CD4-positive, alpha-beta memory T cell (primary cell): ENCODE results near the gene CDH13. TPM values are rescaled to one million over a fixed set of nuclear protein-coding genes. Genes with fewer than 3 reads are reported as not detected.

Source experiments
- CTCF ChIA-PET: fragments of 350-600 bp; sonication (Branson Sonifier 250); formaldehyde crosslinking; loops from one replicate; lab custom pipeline; 2021; ENCODE audit warnings: inconsistent platforms; ENCODE audit not compliant: partially characterized antibody; lab: Charles Lee
- POLR2A ChIA-PET: fragments of 350-600 bp; sonication (Branson Sonifier 250); formaldehyde crosslinking; loops from one replicate; lab custom pipeline; 2021; ENCODE audit not compliant: partially characterized antibody; lab: Charles Lee
- DNase-seq, 5 donors: peaks; one replicate each; pipeline versions ENCODE4 v3.0.0 to v3.0.0-alpha.2; 2020 to 2022; ENCODE audit warnings: mixed read lengths in 1 of 5
- H3K27ac ChIP-seq: one replicate; pipeline ENCODE4 v1.7.0; 2013; ENCODE audit warnings: low read depth, low read length
- H3K27me3 ChIP-seq: 2 replicates; pipeline ENCODE4 v1.7.0; 2013; ENCODE audit warnings: mild to moderate bottlenecking, low read length, moderate library complexity; ENCODE audit not compliant: insufficient read depth
- H3K36me3 ChIP-seq: 2 replicates; pipeline ENCODE4 v1.7.0; 2013; ENCODE audit warnings: mild to moderate bottlenecking, low read length, moderate library complexity; ENCODE audit not compliant: insufficient read depth
- H3K4me1 ChIP-seq: 2 replicates; pipeline ENCODE4 v1.7.0; 2013; ENCODE audit warnings: mild to moderate bottlenecking, low read length, moderate library complexity; ENCODE audit not compliant: insufficient read depth
- H3K4me3 ChIP-seq, 2 donors: one replicate each; pipeline ENCODE4 v1.7.0; 2013; ENCODE audit warnings: low read length in 2 of 2, mild to moderate bottlenecking in 1 of 2
- H3K9me3 ChIP-seq, 2 donors: one replicate each; pipeline ENCODE4 v1.7.0; 2013; ENCODE audit warnings: low read length in 2 of 2, control low read depth in 1 of 2; ENCODE audit not compliant: control insufficient read depth in 1 of 2
- H3K27ac Mint-ChIP-seq, 7 donors: one replicate each; pipeline ENCODE4 v1.8.0; 2020 to 2021; ENCODE audit warnings: mixed read lengths in 7 of 7, mild to moderate bottlenecking in 6 of 7, inconsistent platforms in 3 of 7, moderate library complexity in 3 of 7
- H3K27me3 Mint-ChIP-seq, 2 donors: one replicate each; pipeline ENCODE4 v1.8.0; 2020 to 2021; ENCODE audit warnings: mixed read lengths in 2 of 2
- H3K36me3 Mint-ChIP-seq, 2 donors: one replicate each; pipeline ENCODE4 v1.8.0; 2020 to 2021; ENCODE audit warnings: mixed read lengths in 2 of 2, inconsistent platforms in 1 of 2, mild to moderate bottlenecking in 1 of 2
- H3K4me1 Mint-ChIP-seq, 4 donors: one replicate each; pipeline ENCODE4 v1.8.0; 2020 to 2021; ENCODE audit warnings: mixed read lengths in 4 of 4, mild to moderate bottlenecking in 1 of 4
- H3K4me3 Mint-ChIP-seq, 8 donors: one replicate each; pipeline ENCODE4 v1.8.0; 2020 to 2021; ENCODE audit warnings: mixed read lengths in 8 of 8, mild to moderate bottlenecking in 7 of 8, moderate library complexity in 6 of 8, inconsistent platforms in 3 of 8
- H3K9me3 Mint-ChIP-seq, 8 donors: one replicate each; pipeline ENCODE4 v1.8.0; 2020 to 2021; ENCODE audit warnings: mixed read lengths in 8 of 8, mild to moderate bottlenecking in 5 of 8, inconsistent platforms in 3 of 8, moderate library complexity in 1 of 8
- intact Hi-C: fragments of 100-400 bp; cut with micrococcal nuclease; formaldehyde crosslinking; loops from one replicate; pipeline ENCODE4 v1.15.1; 2023
- polyA plus RNA-seq, 2 donors: library from polyadenylated mRNA; unstranded; fragments of 300-500 nt; fragmentation: Illumina TruSeq; gene quantifications; one replicate each; pipeline ENCODE4 v1.2.3, GENCODE V29; 2021
- total RNA-seq, 2 experiments: library from RNA; stranded (reverse); gene quantifications; one replicate each; pipeline ENCODE4 v1.2.3, GENCODE V29; 2021

The CDH13 gene
- total and polyA plus RNA-seq, 4 experiments from 2014 or later: not detected

GRCh38 chr16:83004868-83005652 is 378.3 kb downstream of the CDH13 start:
- Mint-ChIP-seq H3K27me3 (peaks cover 0 to 6% of the 10 kb centered on the region in 2 donors), H3K27ac (no peak overlapping the region), H3K9me3 (peaks cover 0 to 12% (median under 1%) of the 10 kb centered on the region in 8 donors), H3K4me1 (no peaks in the 10 kb centered on the region), H3K4me3 (no peak overlapping the region), H3K36me3 (no peaks in the 10 kb centered on the region)
- no peaks in the 10 kb centered on the region for H3K4me1 ChIP-seq
- ChIA-PET CTCF (interaction anchor here (1.6 kb wide), 1 partner anchor 8 kb away, joined by 6 read pairs; no protein-coding TSS in a partner anchor), POLR2A (no interaction called here)
- intact Hi-C loops: no loop called here
- no peak overlapping the region for H3K4me3 ChIP-seq
- no peak for DNase-seq
- no peaks in the 10 kb centered on the region for H3K9me3 ChIP-seq
- H3K27me3 ChIP-seq: no peaks in the 10 kb centered on the region
- H3K36me3 ChIP-seq: no peaks in the 10 kb centered on the region
- no peak overlapping the region for H3K27ac ChIP-seq

GRCh38 chr16:83005653-83006160 is 378.9 kb downstream of the CDH13 start:
- CTCF ChIA-PET: interaction anchor here (1.6 kb wide), 1 partner anchor 8 kb away, joined by 6 read pairs; no protein-coding TSS in a partner anchor
- peaks cover 0 to 12% (median under 1%) of the 10 kb centered on the region in 8 donors for H3K9me3 Mint-ChIP-seq
- Histone ChIP-seq H3K9me3 (no peaks in the 10 kb centered on the region), H3K27me3 (no peaks in the 10 kb centered on the region), H3K4me3 (no peak overlapping the region), H3K27ac (no peak overlapping the region), H3K4me1 (no peaks in the 10 kb centered on the region), H3K36me3 (no peaks in the 10 kb centered on the region)
- peaks cover 0 to 6% of the 10 kb centered on the region in 2 donors for H3K27me3 Mint-ChIP-seq
- no peaks in the 10 kb centered on the region for H3K36me3 Mint-ChIP-seq
- no peak overlapping the region for H3K27ac Mint-ChIP-seq
- POLR2A ChIA-PET: no interaction called here
- no peaks in the 10 kb centered on the region for H3K4me1 Mint-ChIP-seq
- intact Hi-C loops: no loop called here
- H3K4me3 Mint-ChIP-seq: no peak overlapping the region
- DNase-seq: no peak

- no peak overlapping the region for H3K4me3 Mint-ChIP-seq
- no peaks in the 10 kb centered on the region for H3K4me1 Mint-ChIP-seq
- CTCF ChIA-PET: no interaction called here
- no peak overlapping the region for H3K27ac Mint-ChIP-seq
- H3K27me3 ChIP-seq: no peaks in the 10 kb centered on the region
- no peak overlapping the region for H3K4me3 ChIP-seq
- no peaks in the 10 kb centered on the region for H3K4me1 ChIP-seq
- peaks cover 1% of the 10 kb centered on the region in 2 donors for H3K27me3 Mint-ChIP-seq
- POLR2A ChIA-PET: no interaction called here
- intact Hi-C loops: no loop called here
- H3K27ac ChIP-seq: no peak overlapping the region
- H3K36me3 Mint-ChIP-seq: no peaks in the 10 kb centered on the region
- H3K36me3 ChIP-seq: no peaks in the 10 kb centered on the region
- no peak for DNase-seq
- no peaks in the 10 kb centered on the region for H3K9me3 ChIP-seq
- H3K9me3 Mint-ChIP-seq: peaks cover 0 to 6% (median 0%) of the 10 kb centered on the region in 8 donors
These were observed 384.3 kb downstream of the CDH13 start for GRCh38 chr16:83010776-83011720.

DNA sequence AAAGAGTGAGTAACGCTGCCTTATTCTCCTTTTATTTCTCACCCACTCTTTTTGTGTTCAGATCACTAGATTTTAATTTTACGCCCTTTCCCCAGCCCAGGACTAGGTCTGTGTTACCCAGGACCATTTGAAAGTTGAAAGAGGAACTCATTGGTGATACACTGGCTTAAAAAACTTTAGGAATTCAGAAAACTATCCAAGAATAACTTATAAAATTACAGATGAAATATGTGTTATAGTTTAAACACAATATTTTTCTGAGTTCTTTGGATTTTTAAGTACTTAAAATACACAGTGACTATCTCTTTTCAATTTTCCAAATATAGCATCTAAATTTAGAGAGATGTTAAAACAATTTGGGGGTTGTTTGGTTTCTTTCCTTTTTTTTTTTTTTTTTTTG is 385.2 kb downstream of the CDH13 start:
- no peaks in the 10 kb centered on the region for H3K27me3 ChIP-seq
- intact Hi-C loops: no loop called here
- no peaks in the 10 kb centered on the region for H3K4me1 ChIP-seq
- Mint-ChIP-seq H3K4me1 (no peaks in the 10 kb centered on the region), H3K36me3 (no peaks in the 10 kb centered on the region), H3K27ac (no peak overlapping the region), H3K27me3 (peaks cover 1% of the 10 kb centered on the region in 2 donors), H3K9me3 (peaks cover 0 to 6% (median 0%) of the 10 kb centered on the region in 8 donors), H3K4me3 (no peak overlapping the region)
- no peaks in the 10 kb centered on the region for H3K36me3 ChIP-seq
- ChIA-PET POLR2A (no interaction called here), CTCF (no interaction called here)
- DNase-seq: no peak
- H3K9me3 ChIP-seq: no peaks in the 10 kb centered on the region
- no peak overlapping the region for H3K4me3 ChIP-seq
- H3K27ac ChIP-seq: no peak overlapping the region

DNA sequence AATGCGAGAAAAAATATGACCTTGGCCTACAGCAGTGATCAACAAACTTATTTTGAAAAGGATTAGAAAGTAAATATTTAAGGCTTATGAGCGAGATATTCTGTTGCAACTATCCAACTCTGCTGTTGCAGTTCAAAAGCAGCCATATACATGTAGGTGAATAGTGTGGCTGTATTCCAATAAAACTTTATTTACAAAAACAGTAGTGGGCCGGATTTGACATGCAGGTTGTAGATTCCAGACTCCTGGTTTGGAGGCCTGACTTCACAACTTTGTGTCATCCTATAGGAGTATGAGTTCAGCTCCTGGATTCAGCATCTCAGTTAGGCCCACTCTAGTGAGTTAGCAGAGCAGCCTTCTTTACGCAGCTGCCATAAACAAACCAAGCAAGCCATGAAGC is 386.3 kb downstream of the CDH13 start:
- no peak overlapping the region for H3K4me3 Mint-ChIP-seq
- Histone ChIP-seq H3K36me3 (no peaks in the 10 kb centered on the region), H3K4me3 (no peak overlapping the region), H3K27me3 (no peaks in the 10 kb centered on the region), H3K27ac (no peak overlapping the region), H3K4me1 (no peaks in the 10 kb centered on the region), H3K9me3 (no peaks in the 10 kb centered on the region)
- H3K36me3 Mint-ChIP-seq: no peaks in the 10 kb centered on the region
- intact Hi-C loops: no loop called here
- no peak for DNase-seq
- no peaks in the 10 kb centered on the region for H3K4me1 Mint-ChIP-seq
- POLR2A ChIA-PET: no interaction called here
- H3K27ac Mint-ChIP-seq: no peak overlapping the region
- peaks cover 0 to 4% (median 0%) of the 10 kb centered on the region in 8 donors for H3K9me3 Mint-ChIP-seq
- peaks cover 1% of the 10 kb centered on the region in 2 donors for H3K27me3 Mint-ChIP-seq
- CTCF ChIA-PET: interaction anchor here (1.3 kb wide), 1 partner anchor 8 kb away, joined by 6 read pairs; no protein-coding TSS in a partner anchor

GRCh38 chr16:83019963-83020362 is 393.2 kb downstream of the CDH13 start:
- CTCF ChIA-PET: no interaction called here
- no peaks in the 10 kb centered on the region for H3K36me3 Mint-ChIP-seq
- POLR2A ChIA-PET: no interaction called here
- H3K27ac ChIP-seq: no peak overlapping the region
- no peaks in the 10 kb centered on the region for H3K9me3 ChIP-seq
- intact Hi-C loops: no loop called here
- H3K4me1 ChIP-seq: no peaks in the 10 kb centered on the region
- no peak overlapping the region for H3K4me3 ChIP-seq
- H3K27me3 Mint-ChIP-seq: no peaks in the 10 kb centered on the region
- no peaks in the 10 kb centered on the region for H3K36me3 ChIP-seq
- peaks cover 0 to 5% (median 0%) of the 10 kb centered on the region in 8 donors for H3K9me3 Mint-ChIP-seq
- DNase-seq: no peak
- no peaks in the 10 kb centered on the region for H3K27me3 ChIP-seq
- H3K27ac Mint-ChIP-seq: no peak overlapping the region
- no peaks in the 10 kb centered on the region for H3K4me1 Mint-ChIP-seq
- no peak overlapping the region for H3K4me3 Mint-ChIP-seq

GRCh38 chr16:83021045-83021444 is 394.3 kb downstream of the CDH13 start:
- Histone ChIP-seq H3K9me3 (no peaks in the 10 kb centered on the region), H3K4me1 (no peaks in the 10 kb centered on the region), H3K27ac (no peak overlapping the region), H3K4me3 (no peak overlapping the region), H3K36me3 (no peaks in the 10 kb centered on the region), H3K27me3 (no peaks in the 10 kb centered on the region)
- Mint-ChIP-seq H3K4me3 (no peak overlapping the region), H3K27me3 (no peaks in the 10 kb centered on the region), H3K4me1 (no peaks in the 10 kb centered on the region), H3K9me3 (peaks cover 0 to 5% (median 0%) of the 10 kb centered on the region in 8 donors), H3K36me3 (no peaks in the 10 kb centered on the region), H3K27ac (no peak overlapping the region)
- intact Hi-C loops: no loop called here
- CTCF ChIA-PET: no interaction called here
- DNase-seq: no peak
- POLR2A ChIA-PET: no interaction called here
